ENCODE measurements around the gene OR4E1. TPM values are rescaled to one million over a fixed set of nuclear protein-coding genes. Genes with fewer than 3 reads are reported as not detected.

The OR4E1 gene
- total and polyA plus RNA-seq, 9 of the 15 experiments (the other 6 are each of a cell fraction or from before 2014, with no cell fraction given): not detected

GRCh38 chr14:21634840-21635239 is 38.8 kb downstream of the OR4E1 start, which contains the start of gene OR10G2:
TSS of gene OR10G2 (minus strand) at chr14:21634940. CDS start at chr14:21634842, 98 bp downstream.
- no peaks in the 10 kb centered on the region for H3K36me3 ChIP-seq (ENCODE audit: control insufficient read depth, insufficient read depth, low read length)
- no peaks in the 10 kb centered on the region for H3K9me3 ChIP-seq (replicated peaks; ENCODE audit: control insufficient read depth, insufficient read depth, low read depth, low read length)
- POLR2A ChIA-PET: no interaction called here
- DNase-seq (ENCODE audit: extremely low read depth in 1 of 4, low spot score in 3 of 4): no peak
- peaks cover 0 to 6% of the 10 kb centered on the region in 2 experiments; a peak in 2 of 5 replicates for H3K27me3 ChIP-seq (ENCODE audit: control insufficient read depth in 2 of 2, insufficient read depth in 2 of 2, low read length in 2 of 2)
- intact Hi-C loops (cut with micrococcal nuclease): no loop called here
- H3K4me3 ChIP-seq: no peak within 1 kb of the TSS
- H3K4me1 ChIP-seq (replicated peaks in 1 of 2; ENCODE audit: control insufficient read depth in 2 of 2, insufficient read depth in 2 of 2, low read length in 2 of 2): no peaks in the 10 kb centered on the region; a peak in 1 of 5 replicates
- no peaks in the 10 kb centered on the region for H3K79me2 ChIP-seq (ENCODE audit: control insufficient read depth, insufficient read depth, low read length)
- H2AFZ ChIP-seq (ENCODE audit: low read depth, low read length): no peak within 1 kb of the TSS
- FAIRE-seq: no peak
- WGBS (ENCODE audit: insufficient coverage, low coverage, missing lambda C conversion rate): 0% methylated on average over 4 of the region's 4 CpGs
- no peak within 1 kb of the TSS for H3K4me2 ChIP-seq (ENCODE audit: insufficient read depth, low read length)
- ATAC-seq: no peak
- H3K27ac ChIP-seq (ENCODE audit: extremely low read depth, low read depth, low read length): no peak within 1 kb of the TSS
- in situ Hi-C loops (cut with MboI): no loop called here
- CTCF ChIA-PET (ENCODE audit: low intra/inter-chr PET ratio): no interaction called here
- no peaks in the 10 kb centered on the region for H4K20me1 ChIP-seq (replicated peaks; ENCODE audit: control insufficient read depth, insufficient read depth, low read length)
- no peak within 1 kb of the TSS for H3K9ac ChIP-seq (ENCODE audit: insufficient read depth in 1 of 2, low read depth in 2 of 2, low read length in 2 of 2)
- no TSS peak for BruUV-seq (replicated peaks)
- no peaks in the 10 kb centered on the region for H3K9me1 ChIP-seq (ENCODE audit: control insufficient read depth, insufficient read depth, low read length)
- TF ChIP-seq DACH1 (IDR thresholded peaks at IDR 0.05; ENCODE audit: partially characterized antibody) (no peak), TCF7 (IDR thresholded peaks at IDR 0.05; ENCODE audit: borderline replicate concordance) (no peak), YBX1 (IDR thresholded peaks at IDR 0.05) (no peak), SIRT6 (IDR thresholded peaks at IDR 0.05; ENCODE audit: low read depth, low read length) (no peak), PPARD (CRISPR knock-in tag; IDR thresholded peaks at IDR 0.05) (no peak), ZNF239 (CRISPR knock-in tag; IDR thresholded peaks at IDR 0.05) (no peak), GTF2E2 (tag; IDR thresholded peaks at IDR 0.05) (no peak)

- Histone ChIP-seq H3K36me3 (ENCODE audit: control insufficient read depth, insufficient read depth, low read length) (no peaks in the 10 kb centered on the region), H2AFZ (ENCODE audit: low read depth, low read length) (no peak overlapping the region), H3K9me3 (replicated peaks; ENCODE audit: control insufficient read depth, insufficient read depth, low read depth, low read length) (no peaks in the 10 kb centered on the region), H3K4me1 (replicated peaks in 1 of 2; ENCODE audit: control insufficient read depth in 2 of 2, insufficient read depth in 2 of 2, low read length in 2 of 2) (no peaks in the 10 kb centered on the region; a peak in 1 of 5 replicates), H3K4me3 (no peak overlapping the region), H4K20me1 (replicated peaks; ENCODE audit: control insufficient read depth, insufficient read depth, low read length) (no peaks in the 10 kb centered on the region), H3K9ac (ENCODE audit: insufficient read depth in 1 of 2, low read depth in 2 of 2, low read length in 2 of 2) (no peak overlapping the region), H3K79me2 (ENCODE audit: control insufficient read depth, insufficient read depth, low read length) (no peaks in the 10 kb centered on the region), H3K27me3 (ENCODE audit: control insufficient read depth in 2 of 2, insufficient read depth in 2 of 2, low read length in 2 of 2) (peaks cover 0 to 4% of the 10 kb centered on the region in 2 experiments; a peak in 2 of 5 replicates), H3K9me1 (ENCODE audit: control insufficient read depth, insufficient read depth, low read length) (no peaks in the 10 kb centered on the region), H3K4me2 (ENCODE audit: insufficient read depth, low read length) (no peak overlapping the region), H3K27ac (ENCODE audit: extremely low read depth, low read depth, low read length) (no peak overlapping the region)
- in situ Hi-C loops (cut with MboI) (no loop called here), intact Hi-C loops (cut with micrococcal nuclease) (no loop called here)
- POLR2A ChIA-PET: no interaction called here
- BruUV-seq (replicated peaks): no TSS peak
- no peak for DNase-seq (ENCODE audit: extremely low read depth in 1 of 4, low spot score in 3 of 4)
- WGBS (ENCODE audit: insufficient coverage, low coverage, missing lambda C conversion rate): 9% methylated on average over 3 of the region's 3 CpGs
- CTCF ChIA-PET (ENCODE audit: low intra/inter-chr PET ratio): no interaction called here
- FAIRE-seq: no peak
- no peak for ATAC-seq
- TF ChIP-seq MTF1 (CRISPR knock-in tag; IDR thresholded peaks at IDR 0.05; ENCODE audit: borderline replicate concordance): no peak
- TF ChIP-seq NELFE (IDR thresholded peaks at IDR 0.05; ENCODE audit: insufficient read depth, insufficient read length): no peak
These were observed 42.5 kb downstream of the OR4E1 start for GRCh38 chr14:21631084-21631483.

Data from K562 (cell line).